IMR-90 (cell line): ENCODE data around the gene ALPI. TPM values are rescaled to one million over a fixed set of nuclear protein-coding genes. Genes with fewer than 3 reads are reported as not detected.

Experiments used
- ATAC-seq: fragments of 200-7000 bp; cut with Tn5 transposase; 2 replicates; pipeline ENCODE4 v1.9.1; 2020; ENCODE audit warnings: low read depth, mild to moderate bottlenecking, moderate library complexity
- BruUV-seq: library from RNA; stranded (reverse); fragments of 400-500 nt; replicated peaks from 2 replicates; lab custom pipeline; 2021; lab: Mats Ljungman, UMichigan
- CTCF ChIA-PET: fragments of 300-600 bp; formaldehyde crosslinking; extraction: SDS; loops from one replicate; lab custom pipeline; 2021; ENCODE audit warnings: antibody characterized with exemption; lab: Yijun Ruan, JAX
- POLR2A ChIA-PET: fragments of 300-600 bp; sonication (Branson Sonifier 250); formaldehyde crosslinking; loops from one replicate; lab custom pipeline; 2022; ENCODE audit warnings: antibody characterized with exemption; ENCODE audit not compliant: unreplicated experiment; lab: Charles Lee
- DNase-seq: peaks from one replicate; pipeline ENCODE4 v3.0.0; 2013
- H2AFZ ChIP-seq: replicated peaks from 2 replicates; pipeline ENCODE3; 2013; ENCODE audit warnings: low read length, mild to moderate bottlenecking; ENCODE audit not compliant: poor library complexity
- H2AK5ac ChIP-seq: 2 replicates; pipeline ENCODE4 v1.6.1; 2013; ENCODE audit warnings: low read depth, low read length, inconsistent platforms
- H2AK9ac ChIP-seq: replicated peaks from 2 replicates; pipeline ENCODE3; 2013; ENCODE audit warnings: mild to moderate bottlenecking, low read depth, low read length, moderate library complexity; ENCODE audit not compliant: poor library complexity
- H2BK120ac ChIP-seq: 2 replicates; pipeline ENCODE4 v1.6.1; 2013; ENCODE audit warnings: low read depth, low read length, inconsistent platforms
- H2BK15ac ChIP-seq: 3 replicates; pipeline ENCODE4 v1.6.1; 2013; ENCODE audit warnings: low read depth, low read length, inconsistent platforms
- H2BK20ac ChIP-seq: 2 replicates; pipeline ENCODE4 v1.6.1; 2013; ENCODE audit warnings: low read depth, mild to moderate bottlenecking, inconsistent platforms, low read length, moderate library complexity
- H2BK5ac ChIP-seq: 2 replicates; pipeline ENCODE4 v1.6.1; 2013; ENCODE audit warnings: mild to moderate bottlenecking, low read depth, low read length, inconsistent platforms; ENCODE audit not compliant: poor library complexity, severe bottlenecking
- H3K14ac ChIP-seq: replicated peaks from 2 replicates; pipeline ENCODE4 v1.6.1; 2013; ENCODE audit warnings: low read depth, low read length, inconsistent platforms
- H3K18ac ChIP-seq: 2 replicates; pipeline ENCODE4 v1.6.1; 2013; ENCODE audit warnings: low read depth, low read length, control low read depth
- H3K23ac ChIP-seq: 2 replicates; pipeline ENCODE4 v1.6.1; 2013; ENCODE audit warnings: low read depth, low read length, inconsistent platforms
- H3K27ac ChIP-seq: 2 replicates; pipeline ENCODE4 v1.5.1; 2013; ENCODE audit warnings: mild to moderate bottlenecking, control low read depth, low read length; ENCODE audit not compliant: insufficient read depth
- H3K27me3 ChIP-seq: 2 replicates; pipeline ENCODE4 v1.6.1; 2013; ENCODE audit warnings: low read length; ENCODE audit not compliant: control insufficient read depth, insufficient read depth
- H3K36me3 ChIP-seq: 2 replicates; pipeline ENCODE4 v1.6.1; 2013; ENCODE audit warnings: low read length, mixed read lengths; ENCODE audit not compliant: control insufficient read depth, insufficient read depth
- H3K4ac ChIP-seq: 2 replicates; pipeline ENCODE4 v1.6.1; 2013; ENCODE audit warnings: low read depth, low read length, inconsistent platforms
- H3K4me1 ChIP-seq: 2 replicates; pipeline ENCODE4 v1.6.1; 2013; ENCODE audit warnings: low read length, mixed read lengths; ENCODE audit not compliant: control insufficient read depth, insufficient read depth
- H3K4me2 ChIP-seq: 2 replicates; pipeline ENCODE4 v1.6.1; 2013; ENCODE audit warnings: low read depth, mild to moderate bottlenecking, control low read depth, low read length, moderate library complexity
- H3K4me3 ChIP-seq: 2 replicates; pipeline ENCODE4 v1.5.1; 2013; ENCODE audit warnings: low read depth, mild to moderate bottlenecking, control low read depth, low read length, moderate library complexity; ENCODE audit not compliant: insufficient read depth
- H3K56ac ChIP-seq: 2 replicates; pipeline ENCODE4 v1.6.1; 2013; ENCODE audit warnings: low read length, inconsistent platforms; ENCODE audit not compliant: insufficient read depth; ENCODE audit errors: extremely low read depth
- H3K79me1 ChIP-seq, 2 experiments: 2 replicates each; pipeline ENCODE4 v1.6.1; 2013; ENCODE audit warnings: low read length in 2 of 2, inconsistent platforms in 1 of 2, low read depth in 1 of 2
- H3K9ac ChIP-seq: 2 replicates; pipeline ENCODE4 v1.6.1; 2013; ENCODE audit warnings: low read depth, low read length, control low read depth
- H3K9me1 ChIP-seq: 2 replicates; pipeline ENCODE4 v1.6.1; 2013; ENCODE audit warnings: low read length, inconsistent platforms; ENCODE audit not compliant: insufficient read depth
- H3K9me3 ChIP-seq: 2 replicates; pipeline ENCODE4 v1.6.1; 2013; ENCODE audit warnings: low read length; ENCODE audit not compliant: control insufficient read depth, insufficient read depth
- H4K20me1 ChIP-seq: 2 replicates; pipeline ENCODE4 v1.6.1; 2013; ENCODE audit warnings: low read length, inconsistent platforms; ENCODE audit not compliant: insufficient read depth
- H4K5ac ChIP-seq: 2 replicates; pipeline ENCODE4 v1.6.1; 2013; ENCODE audit warnings: mild to moderate bottlenecking, low read depth, low read length, control low read depth
- H4K8ac ChIP-seq, 2 experiments: 2 replicates each; pipeline ENCODE4 v1.6.1; 2013; ENCODE audit warnings: low read depth in 2 of 2, low read length in 2 of 2, control low read depth in 1 of 2, inconsistent platforms in 1 of 2
- H4K91ac ChIP-seq: 2 replicates; pipeline ENCODE4 v1.6.1; 2013; ENCODE audit warnings: low read depth, low read length, inconsistent platforms; ENCODE audit not compliant: insufficient read depth
- CHD1 ChIP-seq: IDR thresholded peaks from 2 replicates; pipeline ENCODE4 v1.6.1; 2012; ENCODE audit warnings: low read depth, low read length, improper control_type of control experiment
- FOS ChIP-seq: fragments of 150-350 bp; IDR thresholded peaks from 2 replicates; pipeline ENCODE4 v1.6.1; 2016; ENCODE audit warnings: low read depth, low read length
- MAFK ChIP-seq: IDR thresholded peaks from 2 replicates; pipeline ENCODE4 v1.6.1; 2012; ENCODE audit warnings: low read depth, low read length, improper control_type of control experiment
- MXI1 ChIP-seq: IDR thresholded peaks from 2 replicates; pipeline ENCODE4 v1.6.1; 2012; ENCODE audit warnings: low read depth, mild to moderate bottlenecking, low read length, moderate library complexity, borderline replicate concordance
- NFE2L2 ChIP-seq: fragments of 150-350 bp; IDR thresholded peaks from 2 replicates; pipeline ENCODE4 v1.6.1; 2016; ENCODE audit warnings: low read depth, mild to moderate bottlenecking, low read length
- POLR2A ChIP-seq: IDR thresholded peaks from 2 replicates; pipeline ENCODE4 v1.6.1; 2012; ENCODE audit warnings: mild to moderate bottlenecking, low read depth, low read length
- RAD21 ChIP-seq: IDR thresholded peaks from 2 replicates; pipeline ENCODE4 v1.6.1; 2012; ENCODE audit warnings: low read length, improper control_type of control experiment
- SMC3 ChIP-seq: fragments of 150-350 bp; IDR thresholded peaks from 2 replicates; pipeline ENCODE4 v1.6.1; 2016; ENCODE audit warnings: low read depth, mild to moderate bottlenecking, antibody characterized with exemption, low read length, moderate library complexity
- WGBS, 2 experiments: methylation state at CpG; one replicate each; pipeline versions ENCODE4 v1.1.5 to v1.1.7; 2013; ENCODE audit warnings: missing lambda C conversion rate in 2 of 2; ENCODE audit not compliant: insufficient read length in 1 of 2; ENCODE audit errors: extremely low coverage in 2 of 2; 5-methylcytosine and 5-hydroxymethylcytosine counted together
- dilution Hi-C: fragments of 300-500 bp; cut with HindIII; formaldehyde crosslinking; loops from one replicate; pipeline ENCODE4 v1.14.3; 2018; ENCODE audit warnings: low sequenced_read_pairs; ENCODE audit not compliant: unreplicated experiment
- in situ Hi-C: fragments of 300-500 bp; cut with MboI; formaldehyde crosslinking; loops from 3 replicates; pipeline ENCODE4 v1.14.3; 2019; ENCODE audit warnings: low sequenced_read_pairs, inconsistent platforms, mixed read lengths
- intact Hi-C: fragments of 100-400 bp; cut with micrococcal nuclease; formaldehyde crosslinking; loops from 2 replicates; pipeline ENCODE4 v1.10.0; 2022
- polyA plus RNA-seq, 3 experiments: library from polyadenylated mRNA; depleted of rRNA; stranded (reverse); fragments of >200 nt; gene quantifications; 2 replicates each; pipeline ENCODE4 v1.2.3, GENCODE V29; 2012; ENCODE audit warnings: low replicate concordance in 1 of 3
- total RNA-seq: library from RNA; depleted of rRNA; stranded (reverse); fragments of >200 nt; gene quantifications from 2 replicates; pipeline ENCODE4 v1.2.3, GENCODE V29; 2012
- TF ChIP-seq, protein P1 (sequence below): fragments of 150-350 bp; IDR thresholded peaks from 2 replicates; pipeline ENCODE4 v1.6.1; 2016; ENCODE audit warnings: low read depth, mild to moderate bottlenecking, low read length, moderate library complexity, borderline replicate concordance
- TF ChIP-seq, protein P2 (sequence below): conservative IDR thresholded peaks from 2 replicates; pipeline ENCODE4 v1.5.1; 2012; ENCODE audit warnings: mild to moderate bottlenecking, low read depth, low read length, improper control_type of control experiment
- TF ChIP-seq, protein P3 (sequence below): fragments of 150-350 bp; IDR thresholded peaks from 2 replicates; pipeline ENCODE4 v1.6.1; 2017; ENCODE audit warnings: mild to moderate bottlenecking, antibody characterized with exemption, low read length, low read depth

ALPI gene
- total and polyA plus RNA-seq, 2 of the 4 experiments (the other 2 are of a cell fraction), result not detected

DNA sequence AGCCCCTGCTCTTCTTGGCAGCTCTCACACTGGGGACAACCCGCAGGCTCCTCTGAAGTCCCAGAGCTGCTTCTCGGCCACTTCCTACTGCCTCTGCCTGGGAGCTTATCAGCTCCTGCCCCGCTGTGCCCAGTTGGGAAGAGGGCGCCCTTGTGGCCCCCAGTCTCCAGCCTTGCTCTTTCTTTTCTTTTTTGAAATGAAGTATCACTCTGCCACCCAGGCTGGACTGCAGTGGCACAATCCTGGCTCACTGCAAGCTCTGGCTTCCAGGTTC is 20.6 kb upstream of the ALPI start:
- CTCF ChIA-PET, result no interaction called here

More for the DNA sequence above, 20.6 kb upstream of the ALPI start:
- no peaks in the 10 kb centered on the region for H3K36me3 ChIP-seq
- no peak overlapping the region for H3K14ac ChIP-seq
- H3K9ac ChIP-seq, result no peak overlapping the region
- TF ChIP-seq, protein P1, sequence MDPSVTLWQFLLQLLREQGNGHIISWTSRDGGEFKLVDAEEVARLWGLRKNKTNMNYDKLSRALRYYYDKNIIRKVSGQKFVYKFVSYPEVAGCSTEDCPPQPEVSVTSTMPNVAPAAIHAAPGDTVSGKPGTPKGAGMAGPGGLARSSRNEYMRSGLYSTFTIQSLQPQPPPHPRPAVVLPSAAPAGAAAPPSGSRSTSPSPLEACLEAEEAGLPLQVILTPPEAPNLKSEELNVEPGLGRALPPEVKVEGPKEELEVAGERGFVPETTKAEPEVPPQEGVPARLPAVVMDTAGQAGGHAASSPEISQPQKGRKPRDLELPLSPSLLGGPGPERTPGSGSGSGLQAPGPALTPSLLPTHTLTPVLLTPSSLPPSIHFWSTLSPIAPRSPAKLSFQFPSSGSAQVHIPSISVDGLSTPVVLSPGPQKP, result no peak
- TF ChIP-seq CHD1 (no peak), POLR2A (no peak), SMC3 (no peak), RAD21 (no peak), NFE2L2 (no peak), FOS (no peak), MXI1 (no peak), MAFK (no peak)
- TF ChIP-seq, protein P2, sequence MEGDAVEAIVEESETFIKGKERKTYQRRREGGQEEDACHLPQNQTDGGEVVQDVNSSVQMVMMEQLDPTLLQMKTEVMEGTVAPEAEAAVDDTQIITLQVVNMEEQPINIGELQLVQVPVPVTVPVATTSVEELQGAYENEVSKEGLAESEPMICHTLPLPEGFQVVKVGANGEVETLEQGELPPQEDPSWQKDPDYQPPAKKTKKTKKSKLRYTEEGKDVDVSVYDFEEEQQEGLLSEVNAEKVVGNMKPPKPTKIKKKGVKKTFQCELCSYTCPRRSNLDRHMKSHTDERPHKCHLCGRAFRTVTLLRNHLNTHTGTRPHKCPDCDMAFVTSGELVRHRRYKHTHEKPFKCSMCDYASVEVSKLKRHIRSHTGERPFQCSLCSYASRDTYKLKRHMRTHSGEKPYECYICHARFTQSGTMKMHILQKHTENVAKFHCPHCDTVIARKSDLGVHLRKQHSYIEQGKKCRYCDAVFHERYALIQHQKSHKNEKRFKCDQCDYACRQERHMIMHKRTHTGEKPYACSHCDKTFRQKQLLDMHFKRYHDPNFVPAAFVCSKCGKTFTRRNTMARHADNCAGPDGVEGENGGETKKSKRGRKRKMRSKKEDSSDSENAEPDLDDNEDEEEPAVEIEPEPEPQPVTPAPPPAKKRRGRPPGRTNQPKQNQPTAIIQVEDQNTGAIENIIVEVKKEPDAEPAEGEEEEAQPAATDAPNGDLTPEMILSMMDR, result no peak
- TF ChIP-seq, protein P3, sequence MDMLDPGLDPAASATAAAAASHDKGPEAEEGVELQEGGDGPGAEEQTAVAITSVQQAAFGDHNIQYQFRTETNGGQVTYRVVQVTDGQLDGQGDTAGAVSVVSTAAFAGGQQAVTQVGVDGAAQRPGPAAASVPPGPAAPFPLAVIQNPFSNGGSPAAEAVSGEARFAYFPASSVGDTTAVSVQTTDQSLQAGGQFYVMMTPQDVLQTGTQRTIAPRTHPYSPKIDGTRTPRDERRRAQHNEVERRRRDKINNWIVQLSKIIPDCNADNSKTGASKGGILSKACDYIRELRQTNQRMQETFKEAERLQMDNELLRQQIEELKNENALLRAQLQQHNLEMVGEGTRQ, result no peak
- in situ Hi-C loops, result no loop called here
- no peaks in the 10 kb centered on the region for H3K79me1 ChIP-seq
- intact Hi-C loops, result no loop called here
- no peak overlapping the region for H2AK9ac ChIP-seq
- no peak overlapping the region for H2AK5ac ChIP-seq
- no peak overlapping the region for H2BK120ac ChIP-seq
- no peak overlapping the region for H3K4me3 ChIP-seq
- no peak overlapping the region for H3K27ac ChIP-seq
- H3K4me2 ChIP-seq, result no peak overlapping the region
- H3K4ac ChIP-seq, result no peak overlapping the region
- no peak overlapping the region for H2AFZ ChIP-seq
- H2BK5ac ChIP-seq, result no peak overlapping the region
- H2BK15ac ChIP-seq, result no peak overlapping the region
- no peak for DNase-seq
- no peak overlapping the region for H4K91ac ChIP-seq
- dilution Hi-C loops, result no loop called here
- H3K9me1 ChIP-seq, result no peaks in the 10 kb centered on the region
- H2BK20ac ChIP-seq, result no peak overlapping the region
- H4K20me1 ChIP-seq, result no peaks in the 10 kb centered on the region
- no peak overlapping the region for H3K56ac ChIP-seq
- H3K27me3 ChIP-seq, result peaks cover 31% of the 10 kb centered on the region
- H3K23ac ChIP-seq, result no peak overlapping the region
- POLR2A ChIA-PET, result no interaction called here
- ATAC-seq, result no peak
- BruUV-seq, result no TSS peak
- WGBS, 2 experiments, result 70% methylated on average over 3 of the region's 4 CpGs; no CpG with 5 or more reads in 1 of the 2 experiments
- no peak overlapping the region for H4K5ac ChIP-seq
- H4K8ac ChIP-seq, result no peak overlapping the region
- H3K9me3 ChIP-seq, result no peaks in the 10 kb centered on the region
- no peaks in the 10 kb centered on the region for H3K4me1 ChIP-seq
- no peak overlapping the region for H3K18ac ChIP-seq
